ENCODE results near the gene HSD17B12. TPM values are rescaled to one million over a fixed set of nuclear protein-coding genes. Genes with fewer than 3 reads are reported as not detected.

HSD17B12 gene
- total and polyA plus RNA-seq, 8 donors, result 64.5 to 150 (median 78.1) TPM

DNA sequence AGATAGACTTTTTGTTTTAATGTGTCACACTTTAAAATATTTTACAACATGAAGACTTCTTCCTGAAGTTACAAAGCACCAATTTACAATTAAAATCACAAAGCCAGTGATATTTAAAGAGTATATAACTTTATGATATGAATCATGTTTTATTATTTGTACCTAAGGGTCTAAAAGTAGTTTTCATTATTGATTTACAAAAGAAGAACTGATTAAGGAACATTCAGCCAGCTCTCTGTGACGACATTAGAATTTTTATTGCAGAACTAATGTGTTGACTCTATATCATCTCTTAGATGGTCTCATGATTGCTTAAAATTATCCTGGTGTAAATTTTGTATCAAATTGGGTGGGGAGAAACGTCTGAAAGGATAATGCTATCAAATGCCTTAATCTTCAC is 117.3 kb downstream of the HSD17B12 start:
- intact Hi-C loops (cut with DNase I), result no loop called here
- DNase-seq (no peak), ATAC-seq (no peak)

GRCh38 chr11:43802509-43802908 is 122.0 kb downstream of the HSD17B12 start:
- intact Hi-C loops (cut with DNase I), result no loop called here
- ATAC-seq (no peak), DNase-seq (no peak)
- Histone ChIP-seq H3K9me3 (no peaks in the 10 kb centered on the region), H3K36me3 (peaks cover 0 to 25% of the 10 kb centered on the region in 2 donors), H3K4me3 (no peak overlapping the region), H3K27ac (no peak overlapping the region), H3K27me3 (no peaks in the 10 kb centered on the region), H3K4me1 (no peaks in the 10 kb centered on the region)
- no peak for TF ChIP-seq CTCF (IDR thresholded peaks at IDR 0.05)

More for the DNA sequence above, 117.3 kb downstream of the HSD17B12 start:
- Histone ChIP-seq H3K27me3 (no peaks in the 10 kb centered on the region), H3K27ac (no peak overlapping the region), H3K9me3 (no peaks in the 10 kb centered on the region), H3K36me3 (peaks cover 0 to 14% of the 10 kb centered on the region in 2 donors), H3K4me3 (no peak overlapping the region), H3K4me1 (no peaks in the 10 kb centered on the region)
- no peak for TF ChIP-seq CTCF (IDR thresholded peaks at IDR 0.05)

DNA sequence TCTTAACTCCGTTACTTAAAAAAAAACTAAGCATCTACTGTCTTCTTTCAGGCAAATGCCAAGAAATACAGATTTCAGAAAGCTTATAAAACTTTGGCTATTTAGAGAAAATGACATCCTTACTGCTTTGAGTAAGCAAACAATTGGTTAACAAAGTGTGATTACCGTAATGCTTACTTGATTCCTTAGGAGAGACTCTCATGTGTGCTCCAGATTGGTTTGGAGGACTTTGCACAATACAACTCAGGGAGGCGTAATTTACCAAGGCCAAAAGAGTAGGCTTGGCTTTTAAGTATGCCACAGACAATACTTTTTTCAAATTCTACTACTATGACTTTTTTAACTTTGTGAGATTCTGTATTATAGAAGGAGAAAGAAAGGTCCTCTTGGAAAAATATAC is 123.2 kb downstream of the HSD17B12 start:
- DNase-seq (no peak), ATAC-seq (peak; percentile 96)
- TF ChIP-seq CTCF (IDR thresholded peaks at IDR 0.05), result no peak
- intact Hi-C loops (cut with DNase I), result no loop called here
- Histone ChIP-seq H3K36me3 (peaks cover 0 to 20% of the 10 kb centered on the region in 2 donors), H3K27me3 (no peaks in the 10 kb centered on the region), H3K4me1 (no peaks in the 10 kb centered on the region), H3K9me3 (no peaks in the 10 kb centered on the region), H3K27ac (no peak overlapping the region), H3K4me3 (no peak overlapping the region)

GRCh38 chr11:43806976-43807375 is 126.4 kb downstream of the HSD17B12 start:
- DNase-seq (no peak), ATAC-seq (no peak)
- intact Hi-C loops (cut with DNase I), result no loop called here
- no peaks in the 10 kb centered on the region for H3K27me3 ChIP-seq
- H3K27ac ChIP-seq, result no peak overlapping the region
- no peaks in the 10 kb centered on the region for H3K4me1 ChIP-seq
- no peak overlapping the region for H3K4me3 ChIP-seq
- peaks cover 0 to 18% of the 10 kb centered on the region in 2 donors for H3K36me3 ChIP-seq
- no peak for TF ChIP-seq CTCF (IDR thresholded peaks at IDR 0.05)
- no peaks in the 10 kb centered on the region for H3K9me3 ChIP-seq

DNA sequence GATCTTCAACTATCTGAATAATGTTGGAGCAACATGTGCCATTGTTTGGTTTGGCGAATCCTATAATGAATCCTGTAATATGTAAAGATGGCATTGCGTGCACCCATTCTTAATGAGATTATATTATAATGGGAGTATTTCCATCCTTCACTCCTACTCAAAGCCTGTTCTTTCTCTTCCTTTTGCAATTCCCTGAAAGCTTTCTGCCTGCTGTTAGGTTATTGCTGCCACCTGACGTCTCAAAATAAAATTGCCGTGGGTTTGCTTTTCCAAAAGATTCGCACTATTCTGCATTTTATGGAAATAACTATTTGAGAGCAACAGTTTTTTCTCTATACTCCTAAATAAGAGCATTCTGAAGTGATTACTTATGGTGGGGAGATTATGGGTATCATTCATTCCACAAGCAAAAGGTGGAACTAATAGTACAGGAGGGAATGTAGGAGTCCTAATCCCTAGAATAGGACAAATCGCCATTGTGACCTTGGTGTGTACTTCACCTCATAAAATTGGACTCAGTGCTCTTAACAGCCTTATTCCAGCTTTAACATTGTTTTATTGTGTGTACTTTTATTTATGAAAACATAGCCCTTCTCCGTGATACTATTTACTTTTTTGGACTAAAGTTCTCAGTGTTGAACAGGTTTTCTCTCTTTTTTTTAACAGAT is 130.5 kb downstream of the HSD17B12 start:
- H3K4me1 ChIP-seq, result no peaks in the 10 kb centered on the region
- H3K27ac ChIP-seq, result no peak overlapping the region
- no peak for DNase-seq
- no peak for ATAC-seq
- H3K9me3 ChIP-seq, result no peaks in the 10 kb centered on the region
- H3K36me3 ChIP-seq, result peaks cover 0 to 13% of the 10 kb centered on the region in 2 donors
- intact Hi-C loops (cut with DNase I), result no loop called here
- peak in 1 of 2 donors; percentile 23 for TF ChIP-seq CTCF (IDR thresholded peaks at IDR 0.05)
- no peaks in the 10 kb centered on the region for H3K27me3 ChIP-seq
- H3K4me3 ChIP-seq, result no peak overlapping the region

Measured in left lung (tissue), 10 donors.